Stimulated activated CD4-positive, alpha-beta T cell treated with anti-CD3 and anti-CD28 coated beads, Interleukin-15, amount 100 ng/mL, for 1 hour (primary cell): ENCODE data around the gene BCAT1.
A peak's percentile ranks its signal among the peaks of the same experiment; 100 is the strongest.

Experiments
- DNase-seq, 2 donors: peaks; one replicate each; pipeline ENCODE4 v3.0.0-alpha.2; 2020; ENCODE audit warnings: low read depth in 1 of 2, low spot score in 1 of 2

Gene BCAT1, protein sequence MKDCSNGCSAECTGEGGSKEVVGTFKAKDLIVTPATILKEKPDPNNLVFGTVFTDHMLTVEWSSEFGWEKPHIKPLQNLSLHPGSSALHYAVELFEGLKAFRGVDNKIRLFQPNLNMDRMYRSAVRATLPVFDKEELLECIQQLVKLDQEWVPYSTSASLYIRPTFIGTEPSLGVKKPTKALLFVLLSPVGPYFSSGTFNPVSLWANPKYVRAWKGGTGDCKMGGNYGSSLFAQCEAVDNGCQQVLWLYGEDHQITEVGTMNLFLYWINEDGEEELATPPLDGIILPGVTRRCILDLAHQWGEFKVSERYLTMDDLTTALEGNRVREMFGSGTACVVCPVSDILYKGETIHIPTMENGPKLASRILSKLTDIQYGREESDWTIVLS

DNA sequence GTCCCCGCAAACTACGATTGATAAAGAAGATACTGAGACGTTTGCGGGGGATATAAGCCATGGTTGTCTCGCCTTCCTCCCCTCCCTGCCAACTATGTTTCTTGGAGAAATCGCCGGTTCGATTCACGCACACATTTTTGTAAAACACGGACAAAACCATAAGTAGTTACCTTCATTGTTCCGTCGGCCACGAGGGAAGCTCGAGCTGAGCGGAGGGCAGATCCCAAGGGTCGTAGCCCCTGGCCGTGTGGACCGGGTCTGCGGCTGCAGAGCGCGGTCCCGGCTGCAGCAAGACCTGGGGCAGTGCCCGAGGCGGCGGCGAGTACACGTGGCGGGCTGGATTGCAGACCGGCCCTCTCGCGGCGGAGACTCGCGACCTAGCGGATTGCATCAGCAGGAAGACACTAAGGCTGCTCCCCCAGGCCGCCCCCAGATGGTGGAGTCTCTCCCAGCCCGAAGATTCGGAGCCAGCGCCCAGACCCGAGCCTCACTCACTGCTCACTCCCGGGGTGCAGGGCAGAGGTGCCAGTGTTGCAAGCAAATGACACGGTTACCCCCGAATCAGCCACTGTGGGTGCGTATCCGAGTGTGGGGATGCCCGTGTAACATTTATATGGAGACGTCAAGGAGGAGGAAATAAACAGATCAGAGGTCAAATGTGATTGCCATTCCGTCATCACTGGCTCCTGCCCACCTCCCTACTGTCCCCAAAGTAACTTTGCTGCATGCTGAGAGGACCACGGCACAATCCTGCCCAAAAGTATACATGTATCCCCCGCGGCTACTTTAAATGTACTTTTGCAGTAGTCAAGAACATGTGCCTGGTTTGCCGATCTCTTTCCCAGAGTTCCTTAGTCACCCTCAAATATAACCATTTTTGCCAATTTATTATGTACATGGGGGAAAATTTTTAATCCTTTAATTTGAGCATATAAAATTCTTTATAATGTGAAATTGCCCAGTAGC lies at the start of gene BCAT1:
BCAT1 (minus strand) TSS at position 345 of the 966 bp plus-strand sequence; CDS start at position 176, 169 bp downstream.
- DNase-seq = peak in 1 of 2 donors; percentile 19

DNA sequence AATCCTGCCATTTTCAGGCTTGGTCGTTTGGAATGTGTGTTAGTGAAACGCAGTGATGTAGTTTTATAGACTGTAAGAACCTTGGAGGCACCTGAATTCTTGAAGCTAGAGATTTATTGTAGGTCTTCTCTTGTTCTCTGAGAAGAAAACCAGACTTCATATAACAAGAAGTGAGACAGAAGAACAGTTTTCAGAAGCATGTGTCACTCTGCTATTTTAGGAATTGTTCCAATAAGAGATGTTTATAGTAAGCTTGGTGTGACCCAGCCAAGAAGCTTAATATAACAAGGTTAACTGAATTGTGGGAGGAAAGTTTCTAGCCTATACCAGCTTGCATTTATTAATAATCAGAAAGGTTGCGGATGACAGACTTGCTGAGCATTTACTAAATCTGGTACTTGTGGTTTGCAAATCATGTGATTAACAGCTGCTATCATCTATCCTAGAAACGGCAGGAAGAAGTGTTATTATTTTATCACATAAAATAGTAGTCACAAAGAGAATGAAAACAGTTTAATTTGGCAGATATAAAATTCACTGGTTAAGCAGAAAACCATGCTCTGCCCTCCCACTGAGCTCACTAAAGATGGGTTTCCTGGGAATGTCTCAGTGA lies 49.2 kb upstream of the BCAT1 start:
- no peak for DNase-seq

DNA sequence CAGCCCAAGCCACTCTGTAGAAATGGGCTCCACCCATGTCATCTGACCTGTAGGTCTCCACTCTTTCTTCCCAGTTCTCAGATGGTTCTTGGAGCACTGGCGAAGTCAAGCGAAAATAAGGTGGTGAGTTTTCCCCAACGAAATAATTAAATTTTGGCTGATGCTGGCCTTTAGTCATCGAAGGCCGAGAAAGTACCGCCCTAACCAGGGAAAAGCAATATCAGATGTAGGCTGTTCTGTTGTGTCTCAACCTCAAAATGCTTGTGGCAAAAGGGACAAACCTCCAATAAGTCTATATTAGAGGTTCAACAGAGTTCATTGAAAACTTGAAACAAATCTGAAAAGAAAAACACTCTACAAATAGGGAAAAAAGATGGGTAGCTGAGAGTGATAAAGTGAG lies 48.6 kb upstream of the BCAT1 start:
- no peak for DNase-seq

GRCh38 chr12:24996820-24997219 lies 47.9 kb upstream of the BCAT1 start:
- DNase-seq = no peak

- no peak for DNase-seq
These were observed 47.3 kb upstream of the BCAT1 start for GRCh38 chr12:24996102-24996797.

DNA sequence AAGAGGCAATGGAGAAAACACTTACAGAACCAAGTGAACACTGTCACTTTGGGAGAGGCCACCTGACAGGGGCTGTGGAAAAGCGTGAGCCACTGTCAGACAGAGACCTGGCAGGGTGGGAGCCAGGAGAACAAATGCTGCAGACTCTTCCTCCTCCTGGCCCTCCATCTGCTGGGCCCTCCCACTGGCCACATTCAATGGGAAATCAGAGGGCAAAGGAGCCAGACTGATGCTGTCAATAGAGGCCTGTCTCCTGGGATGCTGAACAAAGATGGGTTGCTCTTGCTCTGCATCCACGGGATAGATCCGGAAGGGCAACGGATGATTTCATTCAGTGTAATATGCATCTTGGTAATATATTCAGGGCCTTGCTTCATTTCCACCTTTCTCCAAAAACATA lies 44.9 kb upstream of the BCAT1 start:
- no peak for DNase-seq

DNA sequence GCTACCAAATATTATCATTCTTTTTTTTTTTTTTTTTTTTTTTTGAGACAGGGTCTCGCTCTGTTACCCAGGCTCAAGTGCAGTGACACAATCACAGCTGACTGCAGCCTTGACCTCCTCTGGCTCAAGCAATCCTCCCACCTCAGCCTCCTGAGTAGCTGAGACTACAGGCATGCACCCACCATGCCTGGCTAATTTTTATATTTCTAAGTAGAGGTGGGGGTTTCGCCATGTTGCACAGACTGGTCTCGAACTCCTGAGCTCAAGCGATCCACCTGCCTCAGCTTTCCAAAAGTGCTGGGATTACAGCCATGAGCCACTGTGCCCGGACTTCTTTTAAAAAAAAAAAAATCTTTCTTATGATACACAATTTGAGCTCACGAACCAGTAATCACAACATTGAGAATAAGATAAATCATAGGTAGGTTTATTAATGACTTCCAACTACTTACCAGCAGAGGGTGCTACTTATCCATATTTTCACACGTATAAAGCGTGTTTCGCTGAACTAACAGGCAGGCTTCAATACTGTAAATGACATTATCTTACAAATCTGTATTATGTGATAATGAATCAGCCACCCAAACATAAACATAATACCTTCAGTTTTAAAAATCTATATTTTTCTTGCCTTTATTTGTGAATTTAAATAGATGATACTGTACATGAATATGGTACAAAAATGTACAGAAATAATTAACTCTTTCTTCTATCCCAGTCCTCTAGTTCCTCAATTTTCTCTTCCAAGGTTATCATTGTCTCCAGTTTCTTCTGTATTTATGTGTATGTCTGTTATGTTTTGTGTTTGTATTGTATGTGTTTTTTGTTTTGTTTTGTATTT lies 42.5 kb upstream of the BCAT1 start:
- no peak for DNase-seq

GRCh38 chr12:24989216-24989615 lies 40.3 kb upstream of the BCAT1 start:
- no peak for DNase-seq

DNA sequence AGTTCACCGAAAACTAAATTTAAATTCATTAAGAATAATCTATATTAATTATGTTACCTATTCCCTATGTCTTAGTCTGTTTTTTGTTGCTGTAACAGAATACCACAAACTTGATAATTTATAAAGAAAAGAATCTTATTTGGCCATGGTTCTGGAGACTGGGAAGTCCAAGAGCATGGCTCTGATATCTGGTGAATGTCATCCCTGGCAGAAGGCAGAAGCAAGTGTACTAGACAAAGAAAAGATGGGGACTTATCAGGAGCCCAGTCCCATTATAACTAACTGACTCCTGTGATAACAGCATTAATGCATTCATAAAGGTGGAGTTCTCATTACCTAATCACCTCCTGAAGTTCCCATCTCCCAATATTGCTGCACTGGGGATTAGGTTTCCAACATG lies 33.3 kb upstream of the BCAT1 start:
- DNase-seq = no peak

DNA sequence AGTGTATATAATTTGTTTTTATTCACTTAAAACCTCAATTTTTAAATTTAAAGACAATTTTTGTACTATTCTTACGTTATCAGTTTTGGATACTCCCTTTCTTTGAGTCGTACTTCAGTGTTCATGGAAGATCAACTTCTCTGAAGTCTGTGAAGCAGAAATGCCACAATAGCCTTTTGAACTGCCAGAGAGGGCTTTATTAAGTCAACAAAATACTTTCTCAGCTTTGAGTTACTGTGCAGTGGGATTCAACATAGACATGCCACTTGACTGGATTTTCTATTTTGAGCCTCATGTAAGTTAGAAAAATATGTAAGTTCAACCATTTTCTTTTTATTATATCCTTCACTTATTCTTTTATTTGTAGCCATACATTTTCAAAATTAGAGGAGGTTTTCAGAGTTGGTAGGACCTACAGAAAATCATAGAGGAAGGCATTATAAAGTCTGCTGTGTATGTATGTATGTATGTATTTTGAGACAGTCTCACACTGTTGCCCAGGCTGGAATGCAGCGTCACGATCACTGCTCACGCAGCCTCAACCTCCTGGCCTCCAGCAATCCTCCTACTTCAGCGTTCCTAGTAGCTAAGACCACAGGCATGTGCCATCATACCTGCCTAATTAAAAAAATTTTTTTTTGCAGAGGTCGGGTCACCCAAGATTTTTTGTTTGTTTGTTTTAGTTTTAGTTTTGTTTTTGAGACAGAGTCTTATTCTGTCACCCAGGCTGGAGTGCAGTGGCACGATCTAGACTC lies 31.3 kb upstream of the BCAT1 start:
- DNase-seq = no peak

DNA sequence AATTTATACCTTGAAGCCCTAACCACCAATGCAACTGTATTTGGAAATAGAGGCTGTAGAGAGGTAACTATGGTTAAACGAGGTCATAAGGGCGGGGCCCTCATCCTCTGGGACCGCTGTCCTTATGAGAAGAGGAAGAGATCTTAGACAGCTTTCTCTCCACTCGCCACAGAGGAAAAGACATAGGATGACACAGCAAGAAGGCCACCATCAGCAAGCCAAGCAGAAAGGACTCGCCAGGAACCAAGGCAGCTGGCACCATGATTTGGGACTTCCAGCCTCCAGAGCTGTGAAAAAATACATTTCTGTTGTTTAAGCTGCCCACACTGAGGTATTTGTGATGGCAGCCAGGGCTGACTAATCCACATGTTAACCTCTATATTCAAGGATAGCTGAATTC lies 30.4 kb upstream of the BCAT1 start:
- no peak for DNase-seq

DNA sequence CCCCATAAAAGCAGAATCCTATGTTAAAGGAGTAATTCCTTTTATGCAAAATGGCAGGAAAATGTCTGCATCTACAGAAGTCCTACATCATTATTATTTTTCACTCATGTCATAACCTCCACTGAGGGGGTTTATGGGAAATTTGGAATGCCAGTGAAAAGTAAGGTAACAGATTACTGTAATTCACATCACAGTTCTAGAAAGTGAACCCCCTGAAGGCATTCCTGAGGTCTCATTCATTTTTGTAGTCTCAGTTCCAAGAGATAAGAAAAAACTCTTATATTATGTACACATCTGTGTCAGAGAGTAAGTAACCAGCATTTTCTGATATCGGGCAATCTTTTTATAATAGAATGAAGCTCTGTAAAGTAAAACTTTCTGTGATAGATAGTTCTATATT lies 28.8 kb upstream of the BCAT1 start:
- no peak for DNase-seq

GRCh38 chr12:24977060-24977459 lies 28.2 kb upstream of the BCAT1 start:
- DNase-seq = no peak

- DNase-seq = no peak
These were observed 26.5 kb upstream of the BCAT1 start for GRCh38 chr12:24975425-24975824.

DNA sequence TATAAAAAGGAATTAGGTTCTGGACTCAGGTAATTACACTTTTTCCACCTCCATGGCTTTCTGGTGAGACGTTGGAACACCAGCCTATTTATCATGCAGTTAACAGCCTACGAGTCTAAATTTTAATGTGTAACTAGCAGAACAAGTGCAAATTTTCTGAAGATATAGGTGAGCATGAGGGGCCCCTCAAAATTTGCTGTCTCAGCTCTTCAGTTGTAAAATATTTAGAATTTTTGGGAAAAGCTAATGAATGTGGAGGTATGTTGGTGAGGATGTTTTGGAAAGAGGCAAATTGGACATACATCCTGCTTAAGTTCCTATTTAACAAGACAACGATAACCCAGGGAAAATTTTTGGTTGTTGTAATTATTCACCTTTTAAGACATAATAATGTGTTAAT lies 25.3 kb upstream of the BCAT1 start:
- DNase-seq = no peak

DNA sequence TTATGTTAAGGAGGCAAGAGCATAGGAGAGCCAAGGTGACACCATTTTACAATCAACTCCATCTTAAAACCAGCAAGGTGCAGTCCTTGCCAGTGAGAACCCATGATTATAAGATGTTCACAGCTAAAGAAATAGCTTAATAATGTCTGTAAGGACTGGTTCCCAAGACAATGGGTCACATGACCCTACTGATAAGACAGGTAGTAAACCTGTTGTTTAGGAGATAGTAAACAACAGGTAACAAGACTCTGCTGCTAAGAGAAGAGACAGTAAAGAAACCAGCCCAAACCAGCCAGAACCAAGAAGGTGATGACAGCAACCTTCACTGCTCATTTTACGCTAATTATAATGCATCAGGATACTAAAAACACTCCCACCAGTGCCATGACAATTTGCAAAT lies 23.2 kb upstream of the BCAT1 start:
- DNase-seq = no peak

GRCh38 chr12:24970177-24970576 lies 21.3 kb upstream of the BCAT1 start:
- no peak for DNase-seq

GRCh38 chr12:24966951-24967564 lies 18.2 kb upstream of the BCAT1 start:
- no peak for DNase-seq

DNA sequence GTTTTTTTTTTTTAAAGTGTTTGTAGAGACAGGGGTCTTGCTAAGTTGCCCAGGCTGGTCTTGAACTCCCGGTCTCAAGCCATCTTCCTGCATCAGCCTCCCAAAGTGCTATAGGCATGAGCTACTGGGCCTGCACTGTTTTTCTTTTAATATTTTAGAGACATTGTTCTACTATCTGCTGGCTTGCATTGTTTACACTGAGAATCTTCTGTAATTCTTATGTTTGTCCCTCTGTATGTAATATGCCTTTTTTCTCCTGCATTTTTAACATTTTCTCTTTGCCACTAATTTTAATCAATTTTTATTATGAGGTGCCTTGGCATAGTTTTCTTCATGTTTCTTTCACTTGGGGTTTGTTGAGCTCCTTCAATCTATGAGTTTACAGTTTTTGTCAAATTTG lies 15.4 kb upstream of the BCAT1 start:
- no peak for DNase-seq
